ENCODE data around the gene ZNF286A. TPM values are rescaled to one million over a fixed set of nuclear protein-coding genes. Genes with fewer than 3 reads are reported as not detected.
"Not testable (repeated sequence)": the region's sequence is repeated elsewhere in the genome, so short reads cannot be mapped to it uniquely, and the experiment has no call there.

ZNF286A gene
- total and polyA plus RNA-seq, 9 donors, result 13.6 to 37.1 (median 30.7) TPM

DNA sequence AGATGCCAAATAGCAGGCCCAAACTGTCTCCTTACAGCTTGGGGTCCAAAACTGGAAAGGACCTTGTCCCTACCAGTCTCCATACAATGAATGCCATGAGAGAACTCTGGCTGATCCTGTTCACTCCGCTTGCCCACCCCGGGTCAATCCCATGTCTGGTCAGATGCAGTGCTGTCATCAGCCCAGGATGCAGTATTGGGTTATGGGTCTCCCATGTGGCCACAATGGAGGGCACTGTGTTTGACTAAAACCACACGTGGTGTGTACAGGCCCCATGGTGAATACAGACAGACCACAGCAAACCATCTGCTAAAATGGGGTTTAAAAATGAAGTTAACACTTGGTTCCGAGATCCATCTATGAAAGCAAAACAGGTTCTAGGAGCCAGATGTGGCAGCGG, 35.9 kb upstream of the ZNF286A start:
- intact Hi-C loops (cut with DNase I), result no loop called here
- TF ChIP-seq EP300 (IDR thresholded peaks at IDR 0.05), result no peak

GRCh38 chr17:15669526-15669925, 30.0 kb upstream of the ZNF286A start:
- H3K27me3 ChIP-seq; H3K4me3 ChIP-seq; H3K9me3 ChIP-seq; intact Hi-C loops (cut with DNase I); H3K27ac ChIP-seq; H3K4me1 ChIP-seq (ENCODE audit: insufficient read depth); H3K36me3 ChIP-seq; DNase-seq: not testable (repeated sequence)
- WGBS, 3 donors, result 27 to 67% (median 59%) methylated on average over 3 to 5 of the region's 5 CpGs

More for the DNA sequence above, 35.9 kb upstream of the ZNF286A start:
- Histone ChIP-seq H3K27me3 (no peaks in the 10 kb centered on the region), H3K27ac (no peak overlapping the region), H3K9me3 (no peaks in the 10 kb centered on the region), H3K4me1 (ENCODE audit: insufficient read depth) (no peaks in the 10 kb centered on the region), H3K4me3 (no peak overlapping the region), H3K36me3 (no peaks in the 10 kb centered on the region)
- WGBS, 3 donors, result 94 to 95% (median 94%) methylated on average over 5 of the region's 5 CpGs
- no peak for DNase-seq

- H3K9me3 ChIP-seq; H3K27ac ChIP-seq; H3K4me1 ChIP-seq (ENCODE audit: insufficient read depth); intact Hi-C loops (cut with DNase I); H3K4me3 ChIP-seq; H3K36me3 ChIP-seq; H3K27me3 ChIP-seq; DNase-seq: not testable (repeated sequence)
- 77 to 80% (median 78%) methylated on average over 1 of the region's 1 CpG for WGBS, 3 donors
These were observed 24.9 kb upstream of the ZNF286A start for GRCh38 chr17:15674640-15675039.

GRCh38 chr17:15675991-15676390, 23.6 kb upstream of the ZNF286A start:
- H3K4me1 ChIP-seq (ENCODE audit: insufficient read depth); H3K27ac ChIP-seq; H3K9me3 ChIP-seq; H3K4me3 ChIP-seq; DNase-seq; H3K36me3 ChIP-seq; H3K27me3 ChIP-seq; intact Hi-C loops (cut with DNase I): not testable (repeated sequence)
- 89 to 94% (median 91%) methylated on average over 6 of the region's 6 CpGs for WGBS, 3 donors

GRCh38 chr17:15683135-15683534, 16.4 kb upstream of the ZNF286A start:
- H3K36me3 ChIP-seq; intact Hi-C loops (cut with DNase I); H3K27ac ChIP-seq; H3K27me3 ChIP-seq; H3K9me3 ChIP-seq; H3K4me1 ChIP-seq (ENCODE audit: insufficient read depth); DNase-seq; H3K4me3 ChIP-seq: not testable (repeated sequence)
- 94 to 97% (median 97%) methylated on average over 3 of the region's 3 CpGs for WGBS, 3 donors

- DNase-seq, result peak; percentile 71 to 88 (median 80)
- TF ChIP-seq POLR2A (IDR thresholded peaks at IDR 0.05), result peak; percentile 12
- H3K9me3 ChIP-seq; H3K27ac ChIP-seq; intact Hi-C loops (cut with DNase I); H3K4me1 ChIP-seq (ENCODE audit: insufficient read depth); H3K27me3 ChIP-seq; H3K36me3 ChIP-seq: not testable (repeated sequence)
- 1% methylated on average over 30 to 35 of the region's 35 CpGs for WGBS, 3 donors
- peak within 1 kb of the TSS; percentile 54 for H3K4me3 ChIP-seq
These were observed 15.6 kb upstream of the ZNF286A start, which contains the start of gene TRIM16 for GRCh38 chr17:15683824-15684478. TSS of gene TRIM16 (minus strand) at chr17:15684311. CDS start at chr17:15651609, 32,702 bp downstream.

- H3K27ac ChIP-seq; H3K36me3 ChIP-seq; H3K27me3 ChIP-seq; intact Hi-C loops (cut with DNase I); H3K9me3 ChIP-seq; H3K4me3 ChIP-seq; DNase-seq; H3K4me1 ChIP-seq (ENCODE audit: insufficient read depth): not testable (repeated sequence)
- WGBS, 3 donors, result 95 to 100% (median 100%) methylated on average over 1 of the region's 1 CpG
These were observed 12.1 kb upstream of the ZNF286A start for GRCh38 chr17:15687494-15687893.

GRCh38 chr17:15698967-15699366, 585 bp upstream of the ZNF286A start:
- DNase-seq; H3K9me3 ChIP-seq; H3K27ac ChIP-seq; H3K27me3 ChIP-seq; H3K36me3 ChIP-seq; intact Hi-C loops (cut with DNase I); H3K4me1 ChIP-seq (ENCODE audit: insufficient read depth): not testable (repeated sequence)
- 0 to 9% (median 3%) methylated on average over 1 to 3 of the region's 3 CpGs for WGBS, 3 donors
- peak overlapping the region; percentile 58 for H3K4me3 ChIP-seq

DNA sequence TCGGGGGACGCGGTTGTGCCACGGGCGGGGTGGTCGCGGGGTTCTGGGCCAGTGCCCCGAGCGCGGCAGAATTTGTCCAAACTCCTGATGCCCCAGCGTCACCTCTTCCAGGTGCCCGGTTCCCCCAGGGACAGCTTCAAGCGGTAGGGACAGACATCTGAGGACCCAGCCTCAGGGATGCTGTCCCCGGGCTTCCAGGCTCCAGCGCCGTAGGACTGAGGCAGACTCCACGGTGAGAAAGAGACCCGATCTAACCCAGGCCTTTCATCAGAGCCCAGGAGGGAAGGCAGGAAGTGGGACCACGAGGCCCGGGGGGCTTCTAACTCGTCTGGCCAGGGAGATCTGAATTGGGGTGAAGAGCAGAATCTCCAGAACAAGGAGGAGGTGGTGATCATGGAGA, 385 bp downstream of the ZNF286A start:
- H3K27ac ChIP-seq, result peak overlapping the region in 1 of 2 donors; percentile 26
- peak overlapping the region; percentile 58 for H3K4me3 ChIP-seq
- WGBS, 3 donors, result 0% methylated on average over 13 of the region's 21 CpGs; no CpG with 5 or more reads in 2 of the 3 donors
- H3K36me3 ChIP-seq; H3K9me3 ChIP-seq; H3K4me1 ChIP-seq (ENCODE audit: insufficient read depth); intact Hi-C loops (cut with DNase I); H3K27me3 ChIP-seq; DNase-seq: not testable (repeated sequence)

DNA sequence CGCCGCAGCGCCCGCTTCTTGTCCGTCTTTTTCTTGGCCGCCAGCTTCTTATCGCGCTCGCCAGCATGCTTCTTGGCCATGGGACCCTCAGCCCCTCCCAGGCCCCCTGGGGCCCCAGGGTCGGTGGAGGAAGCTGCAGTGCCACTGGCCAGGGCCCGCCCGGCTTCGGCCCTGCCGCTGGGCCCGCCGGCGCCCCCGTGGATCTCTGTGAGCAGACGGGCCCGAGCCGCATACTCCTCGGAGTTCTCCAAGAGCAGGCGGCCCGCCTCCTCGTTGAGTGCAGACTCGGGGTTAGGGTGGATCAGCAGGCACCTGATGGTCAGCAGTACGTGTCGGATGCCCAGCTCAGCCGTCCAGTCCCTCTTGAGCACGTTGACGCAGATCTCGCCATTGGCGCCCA, 4.7 kb downstream of the ZNF286A start:
- H3K36me3 ChIP-seq; H3K4me1 ChIP-seq (ENCODE audit: insufficient read depth); DNase-seq; H3K9me3 ChIP-seq; intact Hi-C loops (cut with DNase I); H3K27ac ChIP-seq; H3K27me3 ChIP-seq; H3K4me3 ChIP-seq: not testable (repeated sequence)
- WGBS, 3 donors, result 94 to 97% (median 95%) methylated on average over 15 to 25 of the region's 33 CpGs

DNA sequence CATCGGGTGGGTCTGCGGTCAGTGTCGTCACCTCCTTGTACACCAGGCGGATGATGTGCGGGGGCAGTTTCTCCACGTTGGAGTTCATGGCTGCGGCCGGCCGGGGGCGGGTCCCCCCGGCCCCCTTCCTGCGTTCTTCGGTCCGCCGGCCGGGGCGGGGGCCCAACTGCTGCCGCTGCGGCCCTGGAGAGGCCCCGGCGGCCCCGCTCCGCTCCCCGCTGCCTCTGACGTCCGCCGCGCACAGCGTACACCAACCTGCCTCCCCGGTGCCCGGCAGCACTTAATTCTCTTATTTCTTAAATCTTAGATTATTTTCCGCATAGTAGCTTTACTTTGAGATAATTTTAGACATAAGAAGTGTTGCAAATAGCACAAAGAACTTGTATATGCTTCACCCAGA, 5.3 kb downstream of the ZNF286A start:
- H3K36me3 ChIP-seq; H3K27me3 ChIP-seq; DNase-seq; H3K4me1 ChIP-seq (ENCODE audit: insufficient read depth); intact Hi-C loops (cut with DNase I); H3K9me3 ChIP-seq; H3K27ac ChIP-seq; H3K4me3 ChIP-seq: not testable (repeated sequence)
- 98% methylated on average over 32 of the region's 32 CpGs for WGBS, 3 donors

DNA sequence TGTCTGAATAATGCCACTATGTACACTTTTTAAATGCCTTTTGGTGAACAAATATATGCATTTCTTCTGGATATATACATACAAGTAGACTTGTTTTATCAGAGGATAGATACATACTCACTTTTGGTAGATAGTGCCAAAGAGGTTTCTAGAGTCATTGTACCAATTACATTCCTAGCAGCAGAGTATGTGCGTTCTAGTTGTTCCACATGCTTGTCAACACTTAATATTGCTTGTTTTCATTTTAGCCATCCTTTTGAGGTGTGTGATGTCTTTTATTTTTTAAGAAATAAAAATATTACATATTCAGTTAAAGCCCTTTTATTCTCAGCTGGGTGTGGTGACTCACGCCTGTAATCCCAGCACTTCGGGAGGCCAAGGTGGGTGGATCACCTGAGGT, 9.3 kb downstream of the ZNF286A start:
- H3K27ac ChIP-seq; H3K27me3 ChIP-seq; H3K9me3 ChIP-seq; DNase-seq; H3K4me1 ChIP-seq (ENCODE audit: insufficient read depth); intact Hi-C loops (cut with DNase I); H3K4me3 ChIP-seq; H3K36me3 ChIP-seq: not testable (repeated sequence)
- 65 to 99% (median 99%) methylated on average over 3 of the region's 3 CpGs for WGBS, 3 donors

Measured in ovary (tissue), 9 donors.